ENCODE measurements around the gene DEPP1. TPM values are rescaled to one million over a fixed set of nuclear protein-coding genes. Genes with fewer than 3 reads are reported as not detected.

The DEPP1 gene
- total and polyA plus RNA-seq, 2 experiments from 2014 or later = 0.37 to 1.3 TPM

DNA sequence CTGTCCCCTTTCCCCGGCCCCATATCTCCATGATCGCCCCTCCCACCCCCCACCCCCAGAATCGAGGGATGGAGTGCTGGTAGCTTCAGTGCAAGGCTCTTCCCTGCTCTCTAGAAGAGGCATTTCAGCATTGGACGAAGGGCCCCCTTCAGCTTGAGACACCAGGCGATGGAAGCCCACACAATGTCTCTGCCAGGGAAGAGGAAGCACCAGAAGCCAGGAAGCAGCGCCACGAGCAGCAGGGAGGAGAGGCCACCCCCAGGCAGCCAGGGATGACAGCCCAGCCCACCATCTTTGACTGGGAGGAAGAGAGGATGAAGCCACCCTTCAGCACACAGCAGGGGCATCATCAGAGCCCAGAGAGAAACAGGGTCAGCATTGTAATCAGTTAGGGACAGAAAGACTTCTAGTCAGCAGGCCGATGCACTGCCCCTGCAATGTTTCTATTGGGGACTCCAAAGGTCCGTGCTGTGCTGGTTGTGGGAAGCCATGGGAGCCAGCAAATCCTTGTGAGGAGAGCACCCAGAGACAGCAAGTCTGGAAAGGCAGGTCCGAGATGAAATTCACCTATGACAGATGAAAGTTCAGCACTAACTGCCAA is 51.8 kb downstream of the DEPP1 start:
- Mint-ChIP-seq H3K27me3 (ENCODE audit: insufficient read depth, low read depth, poor library complexity) (peaks cover 4% of the 10 kb centered on the region), H3K4me3 (no peak overlapping the region), H3K4me1 (no peaks in the 10 kb centered on the region), H3K9me3 (peaks cover 7% of the 10 kb centered on the region; the same call in 2 of the 3 replicates), H3K36me3 (ENCODE audit: low read depth) (no peaks in the 10 kb centered on the region), H3K27ac (no peak overlapping the region)
- ATAC-seq = no peak
- Histone ChIP-seq H3K4me2 (no peak overlapping the region), H3F3A (replicated peaks; ENCODE audit: low read depth) (no peaks in the 10 kb centered on the region), H3K79me2 (replicated peaks; ENCODE audit: insufficient read depth) (no peaks in the 10 kb centered on the region), H3K4me1 (ENCODE audit: insufficient read depth) (no peaks in the 10 kb centered on the region), H3K27ac (ENCODE audit: low read depth) (no peak overlapping the region), H3K36me3 (ENCODE audit: insufficient read depth) (no peaks in the 10 kb centered on the region), H3K27me3 (ENCODE audit: insufficient read depth) (no peaks in the 10 kb centered on the region), H3K9me2 (ENCODE audit: insufficient read depth) (no peaks in the 10 kb centered on the region; the same call in 1 of the 2 replicates), H4K20me1 (replicated peaks; ENCODE audit: insufficient read depth) (no peaks in the 10 kb centered on the region), H3K4me3 (no peak overlapping the region), H2AFZ (no peak overlapping the region)
- TF ChIP-seq POLR2AphosphoS5 (IDR thresholded peaks at IDR 0.05; ENCODE audit: low read depth) (no peak), ZNF331 (CRISPR knock-in tag; IDR thresholded peaks at IDR 0.05; ENCODE audit: low read depth) (no peak), NANOG (IDR thresholded peaks at IDR 0.05; ENCODE audit: borderline replicate concordance) (no peak), CREB1 (CRISPR knock-in tag; IDR thresholded peaks at IDR 0.05; ENCODE audit: low read depth) (no peak), ZNF114 (CRISPR knock-in tag; IDR thresholded peaks at IDR 0.05) (no peak), STAT1 (IDR thresholded peaks at IDR 0.05; ENCODE audit: unreplicated experiment) (no peak), JUNB (IDR thresholded peaks at IDR 0.05; ENCODE audit: unreplicated experiment) (no peak), EZH2phosphoT487 (IDR thresholded peaks at IDR 0.05; ENCODE audit: unreplicated experiment) (no peak), EZH2 (IDR thresholded peaks at IDR 0.05; ENCODE audit: low read depth, unreplicated experiment) (no peak)
- TF ChIP-seq, protein P1, sequence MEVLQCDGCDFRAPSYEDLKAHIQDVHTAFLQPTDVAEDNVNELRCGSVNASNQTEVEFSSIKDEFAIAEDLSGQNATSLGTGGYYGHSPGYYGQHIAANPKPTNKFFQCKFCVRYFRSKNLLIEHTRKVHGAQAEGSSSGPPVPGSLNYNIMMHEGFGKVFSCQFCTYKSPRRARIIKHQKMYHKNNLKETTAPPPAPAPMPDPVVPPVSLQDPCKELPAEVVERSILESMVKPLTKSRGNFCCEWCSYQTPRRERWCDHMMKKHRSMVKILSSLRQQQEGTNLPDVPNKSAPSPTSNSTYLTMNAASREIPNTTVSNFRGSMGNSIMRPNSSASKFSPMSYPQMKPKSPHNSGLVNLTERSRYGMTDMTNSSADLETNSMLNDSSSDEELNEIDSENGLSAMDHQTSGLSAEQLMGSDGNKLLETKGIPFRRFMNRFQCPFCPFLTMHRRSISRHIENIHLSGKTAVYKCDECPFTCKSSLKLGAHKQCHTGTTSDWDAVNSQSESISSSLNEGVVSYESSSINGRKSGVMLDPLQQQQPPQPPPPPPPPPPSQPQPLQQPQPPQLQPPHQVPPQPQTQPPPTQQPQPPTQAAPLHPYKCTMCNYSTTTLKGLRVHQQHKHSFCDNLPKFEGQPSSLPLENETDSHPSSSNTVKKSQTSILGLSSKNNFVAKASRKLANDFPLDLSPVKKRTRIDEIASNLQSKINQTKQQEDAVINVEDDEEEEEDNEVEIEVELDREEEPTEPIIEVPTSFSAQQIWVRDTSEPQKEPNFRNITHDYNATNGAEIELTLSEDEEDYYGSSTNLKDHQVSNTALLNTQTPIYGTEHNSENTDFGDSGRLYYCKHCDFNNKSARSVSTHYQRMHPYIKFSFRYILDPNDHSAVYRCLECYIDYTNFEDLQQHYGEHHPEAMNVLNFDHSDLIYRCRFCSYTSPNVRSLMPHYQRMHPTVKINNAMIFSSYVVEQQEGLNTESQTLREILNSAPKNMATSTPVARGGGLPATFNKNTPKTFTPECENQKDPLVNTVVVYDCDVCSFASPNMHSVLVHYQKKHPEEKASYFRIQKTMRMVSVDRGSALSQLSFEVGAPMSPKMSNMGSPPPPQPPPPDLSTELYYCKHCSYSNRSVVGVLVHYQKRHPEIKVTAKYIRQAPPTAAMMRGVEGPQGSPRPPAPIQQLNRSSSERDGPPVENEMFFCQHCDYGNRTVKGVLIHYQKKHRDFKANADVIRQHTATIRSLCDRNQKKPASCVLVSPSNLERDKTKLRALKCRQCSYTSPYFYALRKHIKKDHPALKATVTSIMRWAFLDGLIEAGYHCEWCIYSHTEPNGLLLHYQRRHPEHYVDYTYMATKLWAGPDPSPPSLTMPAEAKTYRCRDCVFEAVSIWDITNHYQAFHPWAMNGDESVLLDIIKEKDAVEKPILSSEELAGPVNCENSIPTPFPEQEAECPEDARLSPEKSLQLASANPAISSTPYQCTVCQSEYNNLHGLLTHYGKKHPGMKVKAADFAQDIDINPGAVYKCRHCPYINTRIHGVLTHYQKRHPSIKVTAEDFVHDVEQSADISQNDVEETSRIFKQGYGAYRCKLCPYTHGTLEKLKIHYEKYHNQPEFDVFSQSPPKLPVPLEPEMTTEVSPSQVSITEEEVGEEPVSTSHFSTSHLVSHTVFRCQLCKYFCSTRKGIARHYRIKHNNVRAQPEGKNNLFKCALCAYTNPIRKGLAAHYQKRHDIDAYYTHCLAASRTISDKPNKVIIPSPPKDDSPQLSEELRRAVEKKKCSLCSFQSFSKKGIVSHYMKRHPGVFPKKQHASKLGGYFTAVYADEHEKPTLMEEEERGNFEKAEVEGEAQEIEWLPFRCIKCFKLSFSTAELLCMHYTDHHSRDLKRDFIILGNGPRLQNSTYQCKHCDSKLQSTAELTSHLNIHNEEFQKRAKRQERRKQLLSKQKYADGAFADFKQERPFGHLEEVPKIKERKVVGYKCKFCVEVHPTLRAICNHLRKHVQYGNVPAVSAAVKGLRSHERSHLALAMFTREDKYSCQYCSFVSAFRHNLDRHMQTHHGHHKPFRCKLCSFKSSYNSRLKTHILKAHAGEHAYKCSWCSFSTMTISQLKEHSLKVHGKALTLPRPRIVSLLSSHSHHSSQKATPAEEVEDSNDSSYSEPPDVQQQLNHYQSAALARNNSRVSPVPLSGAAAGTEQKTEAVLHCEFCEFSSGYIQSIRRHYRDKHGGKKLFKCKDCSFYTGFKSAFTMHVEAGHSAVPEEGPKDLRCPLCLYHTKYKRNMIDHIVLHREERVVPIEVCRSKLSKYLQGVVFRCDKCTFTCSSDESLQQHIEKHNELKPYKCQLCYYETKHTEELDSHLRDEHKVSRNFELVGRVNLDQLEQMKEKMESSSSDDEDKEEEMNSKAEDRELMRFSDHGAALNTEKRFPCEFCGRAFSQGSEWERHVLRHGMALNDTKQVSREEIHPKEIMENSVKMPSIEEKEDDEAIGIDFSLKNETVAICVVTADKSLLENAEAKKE (CRISPR knock-in tag; IDR thresholded peaks at IDR 0.05) = no peak
- TF ChIP-seq, protein P2, sequence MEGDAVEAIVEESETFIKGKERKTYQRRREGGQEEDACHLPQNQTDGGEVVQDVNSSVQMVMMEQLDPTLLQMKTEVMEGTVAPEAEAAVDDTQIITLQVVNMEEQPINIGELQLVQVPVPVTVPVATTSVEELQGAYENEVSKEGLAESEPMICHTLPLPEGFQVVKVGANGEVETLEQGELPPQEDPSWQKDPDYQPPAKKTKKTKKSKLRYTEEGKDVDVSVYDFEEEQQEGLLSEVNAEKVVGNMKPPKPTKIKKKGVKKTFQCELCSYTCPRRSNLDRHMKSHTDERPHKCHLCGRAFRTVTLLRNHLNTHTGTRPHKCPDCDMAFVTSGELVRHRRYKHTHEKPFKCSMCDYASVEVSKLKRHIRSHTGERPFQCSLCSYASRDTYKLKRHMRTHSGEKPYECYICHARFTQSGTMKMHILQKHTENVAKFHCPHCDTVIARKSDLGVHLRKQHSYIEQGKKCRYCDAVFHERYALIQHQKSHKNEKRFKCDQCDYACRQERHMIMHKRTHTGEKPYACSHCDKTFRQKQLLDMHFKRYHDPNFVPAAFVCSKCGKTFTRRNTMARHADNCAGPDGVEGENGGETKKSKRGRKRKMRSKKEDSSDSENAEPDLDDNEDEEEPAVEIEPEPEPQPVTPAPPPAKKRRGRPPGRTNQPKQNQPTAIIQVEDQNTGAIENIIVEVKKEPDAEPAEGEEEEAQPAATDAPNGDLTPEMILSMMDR (conservative IDR thresholded peaks at IDR 0.05; ENCODE audit: low read depth in 2 of 2) = no peak
- TF ChIP-seq, protein P3, sequence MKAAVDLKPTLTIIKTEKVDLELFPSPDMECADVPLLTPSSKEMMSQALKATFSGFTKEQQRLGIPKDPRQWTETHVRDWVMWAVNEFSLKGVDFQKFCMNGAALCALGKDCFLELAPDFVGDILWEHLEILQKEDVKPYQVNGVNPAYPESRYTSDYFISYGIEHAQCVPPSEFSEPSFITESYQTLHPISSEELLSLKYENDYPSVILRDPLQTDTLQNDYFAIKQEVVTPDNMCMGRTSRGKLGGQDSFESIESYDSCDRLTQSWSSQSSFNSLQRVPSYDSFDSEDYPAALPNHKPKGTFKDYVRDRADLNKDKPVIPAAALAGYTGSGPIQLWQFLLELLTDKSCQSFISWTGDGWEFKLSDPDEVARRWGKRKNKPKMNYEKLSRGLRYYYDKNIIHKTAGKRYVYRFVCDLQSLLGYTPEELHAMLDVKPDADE (IDR thresholded peaks at IDR 0.05) = no peak
- TF ChIP-seq, protein P4, sequence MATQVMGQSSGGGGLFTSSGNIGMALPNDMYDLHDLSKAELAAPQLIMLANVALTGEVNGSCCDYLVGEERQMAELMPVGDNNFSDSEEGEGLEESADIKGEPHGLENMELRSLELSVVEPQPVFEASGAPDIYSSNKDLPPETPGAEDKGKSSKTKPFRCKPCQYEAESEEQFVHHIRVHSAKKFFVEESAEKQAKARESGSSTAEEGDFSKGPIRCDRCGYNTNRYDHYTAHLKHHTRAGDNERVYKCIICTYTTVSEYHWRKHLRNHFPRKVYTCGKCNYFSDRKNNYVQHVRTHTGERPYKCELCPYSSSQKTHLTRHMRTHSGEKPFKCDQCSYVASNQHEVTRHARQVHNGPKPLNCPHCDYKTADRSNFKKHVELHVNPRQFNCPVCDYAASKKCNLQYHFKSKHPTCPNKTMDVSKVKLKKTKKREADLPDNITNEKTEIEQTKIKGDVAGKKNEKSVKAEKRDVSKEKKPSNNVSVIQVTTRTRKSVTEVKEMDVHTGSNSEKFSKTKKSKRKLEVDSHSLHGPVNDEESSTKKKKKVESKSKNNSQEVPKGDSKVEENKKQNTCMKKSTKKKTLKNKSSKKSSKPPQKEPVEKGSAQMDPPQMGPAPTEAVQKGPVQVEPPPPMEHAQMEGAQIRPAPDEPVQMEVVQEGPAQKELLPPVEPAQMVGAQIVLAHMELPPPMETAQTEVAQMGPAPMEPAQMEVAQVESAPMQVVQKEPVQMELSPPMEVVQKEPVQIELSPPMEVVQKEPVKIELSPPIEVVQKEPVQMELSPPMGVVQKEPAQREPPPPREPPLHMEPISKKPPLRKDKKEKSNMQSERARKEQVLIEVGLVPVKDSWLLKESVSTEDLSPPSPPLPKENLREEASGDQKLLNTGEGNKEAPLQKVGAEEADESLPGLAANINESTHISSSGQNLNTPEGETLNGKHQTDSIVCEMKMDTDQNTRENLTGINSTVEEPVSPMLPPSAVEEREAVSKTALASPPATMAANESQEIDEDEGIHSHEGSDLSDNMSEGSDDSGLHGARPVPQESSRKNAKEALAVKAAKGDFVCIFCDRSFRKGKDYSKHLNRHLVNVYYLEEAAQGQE (IDR thresholded peaks at IDR 0.05; ENCODE audit: unreplicated experiment) = no peak
- no peak for DNase-seq (ENCODE audit: low spot score)
